Measurements from ENCODE around the gene GMPS. TPM values are rescaled to one million over a fixed set of nuclear protein-coding genes. Genes with fewer than 3 reads are reported as not detected.

The GMPS gene
- total and polyA plus RNA-seq, 2 of the 13 experiments (the other 11 are each of a cell fraction or from before 2014, with no cell fraction given) = 29.6 to 85.5 TPM

GRCh38 chr3:155978324-155978723, 107.9 kb downstream of the GMPS start:
- 34% methylated on average over 3 of the region's 3 CpGs for WGBS (ENCODE audit: low lambda C conversion rate)
- Histone ChIP-seq H3K4me1 (ENCODE audit: insufficient read depth, low read length) (no peaks in the 10 kb centered on the region), H3K27me3 (ENCODE audit: control insufficient read depth in 1 of 2, insufficient read depth in 2 of 2, low read length in 2 of 2) (no peaks in the 10 kb centered on the region), H3K4me2 (ENCODE audit: low read depth, low read length) (no peak overlapping the region), H2AFZ (ENCODE audit: low read length) (no peak overlapping the region), H3K9ac (ENCODE audit: insufficient read depth, low read depth, low read length) (no peak overlapping the region), H3K36me3 (replicated peaks in 1 of 2; ENCODE audit: control insufficient read depth in 1 of 2, insufficient read depth in 2 of 2, low read length in 2 of 2) (no peaks in the 10 kb centered on the region), H3K79me2 (ENCODE audit: insufficient read depth, low read length) (no peaks in the 10 kb centered on the region), H4K20me1 (ENCODE audit: insufficient read depth, low read length) (no peaks in the 10 kb centered on the region), H3K9me3 (ENCODE audit: low read length) (no peaks in the 10 kb centered on the region), H3K4me3 (replicated peaks in 1 of 3; ENCODE audit: insufficient read depth in 1 of 3, low read depth in 2 of 3, low read length in 3 of 3) (no peak overlapping the region), H3K27ac (ENCODE audit: extremely low read length, insufficient read depth, low read length) (no peak overlapping the region)
- DNase-seq (ENCODE audit: low spot score) (no peak), ATAC-seq (peak; percentile 53; the same call in 2 of the 3 replicates), FAIRE-seq (no peak)
- intact Hi-C loops (cut with micrococcal nuclease; ENCODE audit: unreplicated experiment) = no loop called here
- no TSS peak for BruUV-seq (replicated peaks)
- no peak for TF ChIP-seq ZNF235 (CRISPR knock-in tag; IDR thresholded peaks at IDR 0.05; ENCODE audit: borderline replicate concordance)
- TF ChIP-seq STAG1 (CRISPR knock-in tag; IDR thresholded peaks at IDR 0.05) = 0 out of 2 replicates have a peak, but pooled peaks have one; percentile 20
- peak; percentile 36 for TF ChIP-seq CTCF (CRISPR knock-in tag; IDR thresholded peaks at IDR 0.05)
- no peak for TF ChIP-seq JDP2 (CRISPR knock-in tag; IDR thresholded peaks at IDR 0.05; ENCODE audit: borderline replicate concordance)
- ChIA-PET POLR2A (no interaction called here), CTCF (ENCODE audit: low intra/inter-chr PET ratio, low total read pairs) (no interaction called here)
- in situ Hi-C loops (cut with HindIII; ENCODE audit: extremely low pct_ligation_motif_present, low pct_unique_long_range_greater_than_20kb) = no loop called here

- intact Hi-C loops (cut with micrococcal nuclease; ENCODE audit: unreplicated experiment) (no loop called here), in situ Hi-C loops (cut with HindIII; ENCODE audit: extremely low pct_ligation_motif_present, low pct_unique_long_range_greater_than_20kb) (no loop called here)
- CTCF ChIA-PET (ENCODE audit: low intra/inter-chr PET ratio, low total read pairs) = no interaction called here
- no peaks in the 10 kb centered on the region for H3K4me1 ChIP-seq (ENCODE audit: insufficient read depth, low read length)
- H3K9me3 ChIP-seq (ENCODE audit: low read length) = no peaks in the 10 kb centered on the region
- no peak overlapping the region for H2AFZ ChIP-seq (ENCODE audit: low read length)
- FAIRE-seq = no peak
- POLR2A ChIA-PET = no interaction called here
- BruUV-seq (replicated peaks) = no TSS peak
- no peak for DNase-seq (ENCODE audit: low spot score)
- H3K27me3 ChIP-seq (ENCODE audit: control insufficient read depth in 1 of 2, insufficient read depth in 2 of 2, low read length in 2 of 2) = no peaks in the 10 kb centered on the region
- no peaks in the 10 kb centered on the region for H3K79me2 ChIP-seq (ENCODE audit: insufficient read depth, low read length)
- no peaks in the 10 kb centered on the region for H3K36me3 ChIP-seq (replicated peaks in 1 of 2; ENCODE audit: control insufficient read depth in 1 of 2, insufficient read depth in 2 of 2, low read length in 2 of 2)
- no peaks in the 10 kb centered on the region for H4K20me1 ChIP-seq (ENCODE audit: insufficient read depth, low read length)
- no peak overlapping the region for H3K9ac ChIP-seq (ENCODE audit: insufficient read depth, low read depth, low read length)
- 5% methylated on average over 3 of the region's 3 CpGs for whole genome bisulfite sequencing (ENCODE audit: low lambda C conversion rate)
- H3K27ac ChIP-seq (ENCODE audit: extremely low read length, insufficient read depth, low read length) = no peak overlapping the region
- no peak overlapping the region for H3K4me2 ChIP-seq (ENCODE audit: low read depth, low read length)
- H3K4me3 ChIP-seq (replicated peaks in 1 of 3; ENCODE audit: insufficient read depth in 1 of 3, low read depth in 2 of 3, low read length in 3 of 3) = no peak overlapping the region
- ATAC-seq = no peak
- TF ChIP-seq, protein P1, sequence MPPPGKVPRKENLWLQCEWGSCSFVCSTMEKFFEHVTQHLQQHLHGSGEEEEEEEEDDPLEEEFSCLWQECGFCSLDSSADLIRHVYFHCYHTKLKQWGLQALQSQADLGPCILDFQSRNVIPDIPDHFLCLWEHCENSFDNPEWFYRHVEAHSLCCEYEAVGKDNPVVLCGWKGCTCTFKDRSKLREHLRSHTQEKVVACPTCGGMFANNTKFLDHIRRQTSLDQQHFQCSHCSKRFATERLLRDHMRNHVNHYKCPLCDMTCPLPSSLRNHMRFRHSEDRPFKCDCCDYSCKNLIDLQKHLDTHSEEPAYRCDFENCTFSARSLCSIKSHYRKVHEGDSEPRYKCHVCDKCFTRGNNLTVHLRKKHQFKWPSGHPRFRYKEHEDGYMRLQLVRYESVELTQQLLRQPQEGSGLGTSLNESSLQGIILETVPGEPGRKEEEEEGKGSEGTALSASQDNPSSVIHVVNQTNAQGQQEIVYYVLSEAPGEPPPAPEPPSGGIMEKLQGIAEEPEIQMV (CRISPR knock-in tag; IDR thresholded peaks at IDR 0.05; ENCODE audit: low read depth) = no peak
- TF ChIP-seq ZNF430 (CRISPR knock-in tag; IDR thresholded peaks at IDR 0.05) (no peak), POLR2AphosphoS2 (IDR thresholded peaks at IDR 0.05; ENCODE audit: low read depth, low read length) (no peak), BORCS8-MEF2B (CRISPR knock-in tag; IDR thresholded peaks at IDR 0.05) (no peak), ZNF337 (CRISPR knock-in tag; IDR thresholded peaks at IDR 0.05; ENCODE audit: borderline replicate concordance, low read depth) (no peak), MIXL1 (CRISPR knock-in tag; IDR thresholded peaks at IDR 0.05) (no peak), MLXIP (CRISPR knock-in tag; IDR thresholded peaks at IDR 0.05; ENCODE audit: borderline replicate concordance) (no peak), ZNF274 (CRISPR knock-in tag; IDR thresholded peaks at IDR 0.05) (no peak)
- TF ChIP-seq, protein P2, sequence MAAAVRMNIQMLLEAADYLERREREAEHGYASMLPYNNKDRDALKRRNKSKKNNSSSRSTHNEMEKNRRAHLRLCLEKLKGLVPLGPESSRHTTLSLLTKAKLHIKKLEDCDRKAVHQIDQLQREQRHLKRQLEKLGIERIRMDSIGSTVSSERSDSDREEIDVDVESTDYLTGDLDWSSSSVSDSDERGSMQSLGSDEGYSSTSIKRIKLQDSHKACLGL (CRISPR knock-in tag; IDR thresholded peaks at IDR 0.05) = no peak
These were observed 109.3 kb downstream of the GMPS start for GRCh38 chr3:155979746-155980145.
